Myometrial cell (primary cell): ENCODE data around the gene GAPVD1. TPM values are rescaled to one million over a fixed set of nuclear protein-coding genes. Genes with fewer than 3 reads are reported as not detected.

Source experiments
- total RNA-seq: library from RNA; depleted of rRNA; stranded (reverse); fragments of >200 nt; gene quantifications from 2 replicates; pipeline ENCODE4 v1.2.3, GENCODE V29; 2015

GAPVD1 gene
- 27.1 and 32.3 TPM in 2 replicates for total RNA-seq

DNA sequence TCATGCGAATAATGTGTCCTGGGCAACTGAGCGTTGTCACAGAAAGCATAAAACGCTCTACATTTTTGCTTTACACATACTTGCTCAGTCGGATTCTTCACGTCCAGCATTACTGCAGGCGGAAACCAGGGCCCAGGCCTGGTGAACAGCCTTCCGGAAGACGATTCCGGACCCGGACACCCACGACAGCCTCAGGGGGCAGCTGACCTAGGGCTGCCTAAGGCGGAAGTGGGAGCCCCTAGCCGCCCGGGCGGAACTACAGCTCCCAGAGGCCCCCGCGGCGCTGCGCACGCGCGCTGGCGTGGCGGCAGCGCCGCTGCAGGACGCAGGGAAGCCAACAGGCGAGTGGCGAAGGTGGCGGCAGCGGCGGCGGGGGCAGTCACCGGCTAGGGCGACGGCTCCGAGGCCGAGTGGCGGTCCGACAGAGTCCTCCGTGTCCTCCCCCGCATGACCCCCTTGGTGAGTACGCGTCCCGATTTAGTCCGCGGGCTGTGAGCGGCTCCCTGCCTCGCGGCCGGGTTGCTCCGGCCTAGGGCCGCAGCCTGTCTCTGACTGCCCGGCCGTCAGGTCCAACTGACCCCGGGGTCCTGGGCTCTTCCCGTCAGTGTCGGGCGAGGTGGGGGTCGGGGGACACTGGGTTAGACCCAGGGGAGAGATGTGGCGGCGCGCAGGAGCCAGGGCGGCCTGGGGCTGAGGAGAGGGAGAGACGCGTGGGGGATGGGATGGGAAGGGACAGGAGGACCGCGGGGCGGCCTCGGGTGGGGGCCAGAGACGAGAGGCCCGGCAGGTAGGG, at the start of gene GAPVD1:
Gene GAPVD1, plus strand, starts transcription at position 326 of the 793 bp plus-strand sequence. CDS start 37,096 bp downstream, outside the sequence.

GRCh38 chr9:125241000-125241862, 20.4 kb upstream of the GAPVD1 start, which contains the start of gene HSPA5:
Gene HSPA5, minus strand, starts transcription at chr9:125241343. Its CDS starts 217 bp downstream, at chr9:125241126.

Other genes starting within 250 kb of the GAPVD1 start
- gene SCAI, start 118.3 kb upstream of the GAPVD1 start, total RNA-seq: 6.6 and 7.5 TPM in 2 replicates
- gene PPP6C, start 72.0 kb upstream of the GAPVD1 start, total RNA-seq: 19.9 and 21.6 TPM in 2 replicates
- 35.2 and 35.4 TPM in 2 replicates for gene RABEPK, start 61.3 kb upstream of the GAPVD1 start, total RNA-seq
- gene HSPA5, start 20.5 kb upstream of the GAPVD1 start, total RNA-seq: 302 and 331 TPM in 2 replicates